Panc1 (cell line): Measurements from ENCODE around the gene MAP3K20.

Source experiments
- CTCF ChIP-seq: fragments of 450-650 bp; IDR thresholded peaks from 2 replicates; pipeline ENCODE4 v1.5.1; 2017; ENCODE audit warnings: mild to moderate bottlenecking
- POLR2AphosphoS5 ChIP-seq: IDR thresholded peaks from 2 replicates; pipeline ENCODE4 v1.6.1; 2012; ENCODE audit warnings: mild to moderate bottlenecking, low read depth, low read length, moderate library complexity
- REST ChIP-seq, 2 experiments: IDR thresholded peaks; 2 replicates each; pipeline ENCODE4 v1.6.1; 2011 to 2012; ENCODE audit warnings: low read depth in 2 of 2, control low read depth in 1 of 2, low read length in 1 of 2, mild to moderate bottlenecking in 1 of 2, moderate library complexity in 1 of 2; ENCODE audit not compliant: insufficient read depth in 1 of 2
- SIN3A ChIP-seq: IDR thresholded peaks from 2 replicates; pipeline ENCODE4 v1.6.1; 2012; ENCODE audit warnings: low read depth, mild to moderate bottlenecking, low read length, moderate library complexity, borderline replicate concordance; ENCODE audit not compliant: insufficient read depth

- TF ChIP-seq CTCF (no peak), POLR2AphosphoS5 (no peak), SIN3A (no peak), REST (IDR thresholded peaks at IDR 0.05; ENCODE audit: insufficient read depth in 1 of 2, low read depth in 2 of 2, low read length in 1 of 2) (no peak)
These were observed 128.7 kb downstream of the MAP3K20 start for GRCh38 chr2:173204316-173204715.
